Neural cell (in vitro differentiated cells): Measurements from ENCODE around the gene RBM33.

ENCODE experiments used
- EP300 ChIP-seq: fragments of 450-650 bp; conservative IDR thresholded peaks from 2 replicates; pipeline ENCODE4 v1.6.1; 2014; ENCODE audit warnings: antibody characterized with exemption, mild to moderate bottlenecking, moderate library complexity; ENCODE audit not compliant: poor library complexity, severe bottlenecking
- EZH2 ChIP-seq: fragments of 200-600, 300-800 bp; shearing (Covaris generic), sonication (generic); IDR thresholded peaks from 2 replicates; pipeline ENCODE4 v1.6.1; 2014; ENCODE audit warnings: antibody characterized with exemption, low read length, borderline replicate concordance, mild to moderate bottlenecking; ENCODE audit not compliant: insufficient read depth, poor library complexity, severe bottlenecking

- TF ChIP-seq EZH2 (no peak), EP300 (no peak)
Observed at GRCh38 chr7:155731380-155731779, 86.9 kb downstream of the RBM33 start.
